T-helper 1 cell treated with Interleukin-12 subunit alpha and Interleukin-12 subunit beta and Interleukin-4 antibody, amounts not matched to agents 30 ng/mL and 1 ng/mL, for 36 hours (primary cell): ENCODE measurements around the gene CAMK2B. TPM values are rescaled to one million over a fixed set of nuclear protein-coding genes. Genes with fewer than 3 reads are reported as not detected.

Source experiments
- intact Hi-C: fragments of 100-400 bp; cut with micrococcal nuclease; formaldehyde crosslinking; loops from one replicate; pipeline ENCODE4 v1.15.1; 2024
- total RNA-seq: library from RNA; stranded (reverse); gene quantifications from 2 replicates; pipeline ENCODE4 v1.2.3, GENCODE V29; 2022

Gene CAMK2B
- total RNA-seq, 1 donor from 2014 or later, result not detected

- intact Hi-C loops, result no loop called here
These were observed 104.9 kb downstream of the CAMK2B start for GRCh38 chr7:44220358-44221112.

GRCh38 chr7:44220046-44220357 is 105.4 kb downstream of the CAMK2B start:
- intact Hi-C loops, result no loop called here

GRCh38 chr7:44219371-44220045 is 105.9 kb downstream of the CAMK2B start:
- intact Hi-C loops, result no loop called here

GRCh38 chr7:44218418-44219201 is 106.8 kb downstream of the CAMK2B start:
- intact Hi-C loops, result no loop called here

GRCh38 chr7:44217852-44218402 is 107.5 kb downstream of the CAMK2B start:
- intact Hi-C loops, result no loop called here

GRCh38 chr7:44217223-44217714 is 108.1 kb downstream of the CAMK2B start:
- intact Hi-C loops, result no loop called here

- intact Hi-C loops, result no loop called here
These were observed 108.7 kb downstream of the CAMK2B start for GRCh38 chr7:44216521-44217222.

- intact Hi-C loops, result no loop called here
These were observed 109.4 kb downstream of the CAMK2B start for GRCh38 chr7:44216019-44216418.

- intact Hi-C loops, result no loop called here
These were observed 109.9 kb downstream of the CAMK2B start for GRCh38 chr7:44215531-44215930.

GRCh38 chr7:44213877-44214388 is 111.5 kb downstream of the CAMK2B start:
- intact Hi-C loops, result loop anchor here (1.0 kb wide), 1 partner anchor 263 kb away; no protein-coding TSS in a partner anchor

- intact Hi-C loops, result no loop called here
These were observed 112.1 kb downstream of the CAMK2B start for GRCh38 chr7:44213206-44213876.

- intact Hi-C loops, result no loop called here
These were observed 112.7 kb downstream of the CAMK2B start for GRCh38 chr7:44212581-44213184.

- intact Hi-C loops, result no loop called here
These were observed 113.4 kb downstream of the CAMK2B start for GRCh38 chr7:44212018-44212417.

- intact Hi-C loops, result no loop called here
These were observed 114.2 kb downstream of the CAMK2B start for GRCh38 chr7:44211126-44211675.

GRCh38 chr7:44210107-44210506 is 115.3 kb downstream of the CAMK2B start:
- intact Hi-C loops, result no loop called here

GRCh38 chr7:44208085-44208484 is 117.3 kb downstream of the CAMK2B start:
- intact Hi-C loops, result no loop called here

- intact Hi-C loops, result no loop called here
These were observed 119.4 kb downstream of the CAMK2B start for GRCh38 chr7:44206008-44206407.

- intact Hi-C loops, result loop anchor here (1.0 to 5.0 kb wide), 6 partner anchors 79 to 1270 kb away; partner anchors contain the start of genes MRPL32, POLD2, PSMA2 and UBE2D4
These were observed 123.6 kb downstream of the CAMK2B start for GRCh38 chr7:44201813-44202212.
